HEK293 (cell line): ENCODE results near the gene PADI3.

ENCODE experiments used
- CTCF ChIA-PET: fragments of 350-600 bp; formaldehyde crosslinking; extraction: SDS; loops from one replicate; lab custom pipeline; 2021; ENCODE audit warnings: antibody characterized with exemption; lab: Yijun Ruan, JAX
- POLR2A ChIA-PET: fragments of 300-600 bp; formaldehyde crosslinking; extraction: SDS; loops from one replicate; lab custom pipeline; 2020; ENCODE audit warnings: antibody characterized with exemption, inconsistent platforms; lab: Yijun Ruan, JAX
- H3K27ac ChIP-seq: fragments of 200-500 bp; sonication (Bioruptor generic); 2 replicates; pipeline ENCODE4 v1.5.1; 2014; ENCODE audit warnings: low read depth, low read length, control low read depth, inconsistent platforms; ENCODE audit errors: extremely low read depth
- H3K36me3 ChIP-seq, 2 experiments: fragments of 200-500 bp in 1 of 2; sonication (Bioruptor generic) in 1 of 2; 1 replicate in 1 of 2; 2 replicates in 1 of 2; pipeline ENCODE4 v1.5.1; 2014 to 2017; ENCODE audit warnings: inconsistent platforms in 2 of 2, low read length in 2 of 2; ENCODE audit not compliant: control insufficient read depth in 2 of 2, insufficient read depth in 1 of 2
- H3K4me1 ChIP-seq: fragments of 200-500 bp; sonication (Bioruptor generic); 2 replicates; pipeline ENCODE4 v1.5.1; 2014; ENCODE audit warnings: mild to moderate bottlenecking, low read length, inconsistent platforms; ENCODE audit not compliant: control insufficient read depth, insufficient read depth
- H3K4me3 ChIP-seq: 2 replicates; pipeline ENCODE4 v1.5.1; 2011; ENCODE audit warnings: low read depth, mild to moderate bottlenecking, control low read depth, low read length, moderate library complexity
- H3K9me3 ChIP-seq: fragments of 200-500 bp; sonication (Bioruptor generic); 2 replicates; pipeline ENCODE4 v1.5.1; 2014; ENCODE audit warnings: low read depth, low read length, inconsistent platforms; ENCODE audit not compliant: control insufficient read depth, insufficient read depth
- BCL11A ChIP-seq: fragments of 450-650 bp; formaldehyde crosslinking; IDR thresholded peaks from 2 replicates; pipeline ENCODE4 v1.5.1; 2016; ENCODE audit warnings: low read depth, missing biosample characterization, missing genetic modification characterization
- GFI1B ChIP-seq: fragments of 450-650 bp; formaldehyde crosslinking; IDR thresholded peaks from 2 replicates; pipeline ENCODE4 v1.5.1; 2016; ENCODE audit warnings: missing biosample characterization, missing genetic modification characterization
- GLIS1 ChIP-seq: fragments of 450-650 bp; formaldehyde crosslinking; IDR thresholded peaks from 2 replicates; pipeline ENCODE4 v1.5.1; 2016; ENCODE audit warnings: missing biosample characterization, missing genetic modification characterization
- KLF1 ChIP-seq: fragments of 450-650 bp; formaldehyde crosslinking; IDR thresholded peaks from 2 replicates; pipeline ENCODE4 v1.5.1; 2016; ENCODE audit warnings: missing biosample characterization, missing genetic modification characterization
- PRDM4 ChIP-seq: fragments of 450-650 bp; formaldehyde crosslinking; IDR thresholded peaks from 2 replicates; pipeline ENCODE4 v1.5.1; 2017; ENCODE audit warnings: missing biosample characterization, missing genetic modification characterization
- REPIN1 ChIP-seq: fragments of 450-650 bp; formaldehyde crosslinking; IDR thresholded peaks from 2 replicates; pipeline ENCODE4 v1.5.1; 2017; ENCODE audit warnings: missing biosample characterization, missing genetic modification characterization, low read depth
- ZFHX2 ChIP-seq: fragments of 450-650 bp; formaldehyde crosslinking; conservative IDR thresholded peaks from 2 replicates; pipeline ENCODE4 v1.5.1; 2016; ENCODE audit warnings: missing biosample characterization, missing genetic modification characterization
- ZIC2 ChIP-seq: fragments of 450-650 bp; formaldehyde crosslinking; IDR thresholded peaks from 2 replicates; pipeline ENCODE4 v1.5.1; 2016; ENCODE audit warnings: missing biosample characterization, missing genetic modification characterization
- ZNF19 ChIP-seq: fragments of 450-650 bp; formaldehyde crosslinking; IDR thresholded peaks from 2 replicates; pipeline ENCODE4; 2016; ENCODE audit warnings: missing biosample characterization, missing genetic modification characterization, low read depth
- ZNF394 ChIP-seq: fragments of 450-650 bp; formaldehyde crosslinking; IDR thresholded peaks from 2 replicates; pipeline ENCODE4 v1.5.1; 2016; ENCODE audit warnings: missing biosample characterization, missing genetic modification characterization, mild to moderate bottlenecking, moderate library complexity, borderline replicate concordance
- ZNF416 ChIP-seq: fragments of 450-650 bp; formaldehyde crosslinking; IDR thresholded peaks from 2 replicates; pipeline ENCODE4 v1.5.1; 2016; ENCODE audit warnings: missing biosample characterization, missing genetic modification characterization
- ZNF449 ChIP-seq: fragments of 450-650 bp; formaldehyde crosslinking; IDR thresholded peaks from 2 replicates; pipeline ENCODE4 v1.5.1; 2017; ENCODE audit warnings: missing biosample characterization, mild to moderate bottlenecking, missing genetic modification characterization, moderate library complexity
- ZNF513 ChIP-seq: fragments of 450-650 bp; IDR thresholded peaks from 2 replicates; pipeline ENCODE4 v1.5.1; 2018; ENCODE audit warnings: missing biosample characterization, missing genetic modification characterization
- ZNF544 ChIP-seq: fragments of 450-650 bp; formaldehyde crosslinking; IDR thresholded peaks from 2 replicates; pipeline ENCODE4 v1.5.0; 2017; ENCODE audit warnings: missing biosample characterization, missing genetic modification characterization
- ZNF548 ChIP-seq: fragments of 450-650 bp; formaldehyde crosslinking; IDR thresholded peaks from 2 replicates; pipeline ENCODE4 v1.5.1; 2016; ENCODE audit warnings: missing biosample characterization, missing genetic modification characterization
- ZNF610 ChIP-seq: fragments of 450-650 bp; formaldehyde crosslinking; IDR thresholded peaks from 2 replicates; pipeline ENCODE4 v1.5.1; 2016; ENCODE audit warnings: missing biosample characterization, missing genetic modification characterization, borderline replicate concordance
- ZNF664 ChIP-seq: fragments of 450-650 bp; formaldehyde crosslinking; IDR thresholded peaks from 2 replicates; pipeline ENCODE4 v1.5.1; 2016; ENCODE audit warnings: missing biosample characterization, missing genetic modification characterization
- ZSCAN5A ChIP-seq: fragments of 450-650 bp; formaldehyde crosslinking; IDR thresholded peaks from 2 replicates; pipeline ENCODE4 v1.5.1; 2016; ENCODE audit warnings: missing biosample characterization, missing genetic modification characterization

Gene PADI3

GRCh38 chr1:17287130-17287776 is 38.4 kb downstream of the PADI3 start:
- H3K4me3 ChIP-seq = no peak overlapping the region
- H3K9me3 ChIP-seq = no peaks in the 10 kb centered on the region
- H3K4me1 ChIP-seq = peaks cover 3% of the 10 kb centered on the region; the same call in 1 of the 2 replicates
- POLR2A ChIA-PET = interaction anchor here (0.6 kb wide), 1 partner anchor 308 kb away, joined by 3 read pairs; no protein-coding TSS in a partner anchor
- H3K36me3 ChIP-seq = no peaks in the 10 kb centered on the region
- no peak overlapping the region for H3K27ac ChIP-seq
- TF ChIP-seq ZIC2 = peak; percentile 41; the same call in 1 of the 2 replicates
- no peak for TF ChIP-seq ZNF610 (tag by site-specific recombination)
- no peak for TF ChIP-seq ZNF416
- peak; percentile 46; the same call in 1 of the 2 replicates for TF ChIP-seq GLIS1 (tag by site-specific recombination)
- TF ChIP-seq ZNF664 (tag by site-specific recombination) = peak; percentile 45; the same call in 1 of the 2 replicates
- TF ChIP-seq, all 188 proteins: peak for 3
- CTCF ChIA-PET = interaction anchor here (1.2 kb wide), 1 partner anchor 13 kb away, joined by 8 read pairs; no protein-coding TSS in a partner anchor

GRCh38 chr1:17289721-17290120 is 40.8 kb downstream of the PADI3 start:
- H3K4me3 ChIP-seq = no peak overlapping the region
- H3K4me1 ChIP-seq = peaks cover 3% of the 10 kb centered on the region; the same call in 1 of the 2 replicates
- H3K9me3 ChIP-seq = no peaks in the 10 kb centered on the region
- ChIA-PET POLR2A (interaction anchor here (0.6 kb wide), 1 partner anchor 306 kb away, joined by 3 read pairs; no protein-coding TSS in a partner anchor), CTCF (interaction anchor here (0.6 to 1.7 kb wide), 3 partner anchors 16 to 667 kb away, joined by 3 to 6 read pairs (median 3); no protein-coding TSS in a partner anchor)
- H3K36me3 ChIP-seq = no peaks in the 10 kb centered on the region
- no peak for TF ChIP-seq GFI1B (tag by site-specific recombination)
- peak; percentile 84 for TF ChIP-seq PRDM4 (tag by site-specific recombination)
- no peak for TF ChIP-seq BCL11A (tag by site-specific recombination)
- peak; percentile 44; the same call in 1 of the 2 replicates for TF ChIP-seq GLIS1 (tag by site-specific recombination)
- TF ChIP-seq, all 188 proteins: peak for 2
- H3K27ac ChIP-seq = no peak overlapping the region

- no peaks in the 10 kb centered on the region for H3K9me3 ChIP-seq
- CTCF ChIA-PET = interaction anchor here (0.6 to 1.7 kb wide), 5 partner anchors 15 to 150 kb away, joined by 3 to 6 read pairs (median 3); no protein-coding TSS in a partner anchor
- no peaks in the 10 kb centered on the region for H3K36me3 ChIP-seq
- peaks cover 3% of the 10 kb centered on the region; the same call in 1 of the 2 replicates for H3K4me1 ChIP-seq
- H3K4me3 ChIP-seq = no peak overlapping the region
- H3K27ac ChIP-seq = no peak overlapping the region
- POLR2A ChIA-PET = no interaction called here
- TF ChIP-seq PRDM4 (tag by site-specific recombination) (no peak), ZNF513 (tag by site-specific recombination) (no peak), ZNF449 (tag by site-specific recombination) (no peak), ZNF544 (tag by site-specific recombination) (no peak), ZNF548 (tag by site-specific recombination) (no peak), ZNF394 (no peak), ZFHX2 (tag by site-specific recombination) (no peak), GLIS1 (tag by site-specific recombination) (no peak), ZNF19 (no peak), REPIN1 (tag by site-specific recombination) (no peak), ZSCAN5A (tag by site-specific recombination) (no peak), KLF1 (tag by site-specific recombination) (no peak)
These were observed 41.7 kb downstream of the PADI3 start for GRCh38 chr1:17290553-17290952.
